Measurements from ENCODE around the gene EVL. TPM values are rescaled to one million over a fixed set of nuclear protein-coding genes. Genes with fewer than 3 reads are reported as not detected.
A peak's percentile ranks its signal among the peaks of the same experiment; 100 is the strongest.
"Not testable (repeated sequence)": the region's sequence is repeated elsewhere in the genome, so short reads cannot be mapped to it uniquely, and the experiment has no call there.

Gene EVL
- total RNA-seq, 2 experiments from 2014 or later = 225 to 236 TPM

DNA sequence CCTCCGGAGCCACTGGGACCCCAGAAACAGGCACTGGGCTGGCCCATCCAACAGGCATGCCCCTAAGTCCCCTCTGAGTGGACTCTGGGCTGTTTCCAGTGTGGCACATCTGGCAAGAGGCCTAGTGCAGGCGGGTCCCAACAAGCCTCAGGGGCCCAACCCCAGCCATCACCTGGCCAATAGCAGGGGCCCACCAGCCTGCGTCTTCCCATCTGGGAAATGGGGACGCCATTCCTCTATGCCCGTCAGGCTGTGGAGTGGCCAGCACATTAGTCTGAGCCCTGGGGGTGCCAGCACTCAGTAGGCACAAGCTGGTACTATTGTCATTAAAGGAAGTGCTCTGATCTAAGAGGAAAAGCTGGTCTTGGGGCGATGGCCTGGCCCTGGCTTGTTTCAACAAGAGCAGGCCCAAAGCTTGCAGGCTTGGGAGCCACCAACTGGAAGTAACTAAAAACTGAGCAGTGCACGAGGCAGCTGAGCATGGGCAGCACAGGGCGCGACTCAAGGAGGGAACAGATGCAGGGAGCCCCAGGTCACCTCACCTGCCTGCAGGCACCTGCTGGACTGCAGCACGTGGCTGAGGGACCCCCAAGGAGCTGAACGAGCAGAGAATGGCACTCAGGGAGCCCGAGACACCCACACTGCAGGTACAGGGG is 85.8 kb downstream of the EVL start:
- peaks cover 1% of the 10 kb centered on the region for H3K36me3 Mint-ChIP-seq
- no peak for DNase-seq
- H3K27ac Mint-ChIP-seq = no peak overlapping the region
- H3K4me3 Mint-ChIP-seq = no peak overlapping the region
- H3K4me1 Mint-ChIP-seq = peaks cover 9% of the 10 kb centered on the region
- no peaks in the 10 kb centered on the region for H3K27me3 Mint-ChIP-seq
- peaks cover 5% of the 10 kb centered on the region for H3K9me3 Mint-ChIP-seq

DNA sequence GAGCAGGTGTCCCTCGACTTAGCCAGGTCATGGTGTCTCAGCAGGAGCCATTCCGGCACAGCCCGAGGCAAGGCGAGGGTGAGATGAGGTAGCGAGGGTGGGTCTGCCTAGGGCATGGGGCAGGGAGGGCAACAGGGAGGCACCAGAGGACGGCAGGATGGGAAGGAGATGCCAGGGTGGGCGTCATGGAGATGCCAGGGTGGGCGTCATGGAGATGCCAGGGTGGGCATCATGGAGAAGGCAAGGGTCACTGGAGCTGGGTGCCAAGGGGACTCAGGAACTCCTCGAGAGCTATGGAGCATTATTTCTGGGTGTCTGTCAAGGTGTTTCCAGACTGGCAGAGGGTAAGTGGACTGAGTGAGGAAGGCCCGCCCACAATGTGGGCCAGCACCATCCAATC is 86.9 kb downstream of the EVL start:
- H3K9me3 Mint-ChIP-seq = peaks cover 5% of the 10 kb centered on the region
- no peak overlapping the region for H3K4me3 Mint-ChIP-seq
- peaks cover 1% of the 10 kb centered on the region for H3K27me3 Mint-ChIP-seq
- DNase-seq = no peak
- H3K4me1 Mint-ChIP-seq = peaks cover 6% of the 10 kb centered on the region
- no peak overlapping the region for H3K27ac Mint-ChIP-seq
- H3K36me3 Mint-ChIP-seq = peaks cover 1% of the 10 kb centered on the region

DNA sequence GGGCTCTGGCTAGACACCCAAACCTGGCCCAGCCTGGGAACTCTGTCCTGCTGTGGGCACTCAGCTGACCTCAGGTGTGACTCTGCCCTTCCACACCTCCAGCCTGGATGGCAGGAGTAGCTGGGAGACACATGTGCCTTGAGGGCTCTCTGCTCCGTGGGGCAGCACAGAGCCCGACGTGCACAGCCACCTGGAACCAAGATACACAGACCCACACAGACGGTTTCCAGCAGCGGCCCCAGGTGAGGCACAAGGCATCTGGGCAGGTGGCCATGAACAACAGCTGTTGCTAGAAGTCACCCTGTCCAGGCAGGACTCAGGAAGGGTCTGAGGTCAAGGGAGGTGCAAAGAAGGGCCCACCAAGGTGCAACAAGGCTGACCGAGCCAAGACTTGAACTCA is 88.3 kb downstream of the EVL start:
- H3K36me3 Mint-ChIP-seq = peaks cover 1% of the 10 kb centered on the region
- H3K9me3 Mint-ChIP-seq = peaks cover 5% of the 10 kb centered on the region
- no peaks in the 10 kb centered on the region for H3K4me1 Mint-ChIP-seq
- H3K27me3 Mint-ChIP-seq = peaks cover 14% of the 10 kb centered on the region
- H3K4me3 Mint-ChIP-seq = no peak overlapping the region
- DNase-seq = no peak
- no peak overlapping the region for H3K27ac Mint-ChIP-seq

DNA sequence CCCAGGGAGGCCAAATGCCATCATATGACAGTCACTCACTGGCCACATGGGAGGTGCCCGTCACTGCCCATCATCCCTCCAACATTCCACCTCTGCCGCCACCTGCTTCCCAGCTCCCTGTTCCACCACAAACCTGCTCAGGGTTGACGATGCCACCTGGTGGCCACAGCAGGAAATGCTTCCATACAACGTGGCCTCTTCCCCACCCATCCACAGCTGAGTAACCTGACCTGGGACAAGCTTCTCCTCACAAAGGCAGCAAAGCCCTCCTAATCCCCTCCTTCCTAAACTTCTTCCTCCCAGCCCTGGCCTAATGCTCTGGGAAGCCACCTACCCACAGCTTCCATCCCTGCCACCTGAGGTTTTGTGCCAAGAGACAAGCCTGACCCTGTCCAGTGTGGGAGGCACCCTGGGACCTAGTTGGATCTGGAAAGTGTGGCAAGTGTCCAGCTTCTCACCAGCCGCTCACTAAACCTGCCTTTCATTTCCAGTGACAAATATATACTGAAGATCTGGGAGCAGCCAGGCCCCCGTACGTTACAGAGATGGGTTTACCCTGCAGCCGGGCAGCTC is 89.9 kb downstream of the EVL start:
- DNase-seq = peak; percentile 43
- Mint-ChIP-seq H3K4me3 (no peak overlapping the region), H3K9me3 (peaks cover 5% of the 10 kb centered on the region), H3K4me1 (peaks cover 3% of the 10 kb centered on the region), H3K36me3 (peaks cover 1% of the 10 kb centered on the region), H3K27ac (no peak overlapping the region), H3K27me3 (peaks cover 21% of the 10 kb centered on the region)

DNA sequence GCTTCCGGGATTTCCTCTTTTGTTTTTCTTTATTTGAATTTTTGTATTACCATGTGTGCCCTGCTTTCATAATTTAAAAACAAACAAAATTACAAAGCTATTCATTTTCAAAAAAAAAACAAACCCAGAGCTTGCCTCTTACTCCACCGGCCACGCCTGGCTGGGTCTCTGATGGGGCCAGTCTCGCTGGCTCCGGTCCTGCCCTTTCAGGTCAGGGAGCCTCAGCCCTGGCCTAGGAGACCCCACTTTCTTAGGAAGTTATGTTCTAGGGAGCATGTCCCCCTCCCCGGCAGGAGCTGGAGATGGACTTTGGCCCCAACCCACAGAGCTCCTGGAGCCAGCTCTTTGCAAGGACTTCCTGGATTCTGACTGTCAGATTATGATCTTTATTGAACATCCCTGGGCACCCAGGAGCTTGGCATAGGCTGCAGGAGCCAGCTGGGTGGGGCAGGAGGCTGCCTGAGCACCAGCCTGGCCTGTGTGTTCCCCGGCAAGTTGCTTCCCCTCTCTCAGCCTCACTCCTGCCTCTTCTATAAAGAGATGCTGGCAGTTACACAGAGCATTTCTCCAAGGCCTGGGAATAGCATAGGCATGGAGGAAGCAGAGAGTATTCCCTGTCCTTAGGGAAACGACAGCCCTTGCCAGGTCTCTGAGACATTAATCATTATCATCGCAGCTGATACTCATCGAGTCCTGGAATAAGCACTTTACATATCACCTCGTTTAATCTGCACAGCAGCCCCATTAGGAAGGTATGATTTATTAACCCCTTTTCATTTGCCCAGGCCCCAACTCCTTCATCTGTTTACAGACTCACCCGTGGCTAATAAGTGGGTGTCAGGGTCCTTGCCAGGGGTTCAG is 90.8 kb downstream of the EVL start:
- peaks cover 23% of the 10 kb centered on the region for H3K27me3 Mint-ChIP-seq
- peaks cover 5% of the 10 kb centered on the region for H3K9me3 Mint-ChIP-seq
- no peak overlapping the region for H3K4me3 Mint-ChIP-seq
- no peak overlapping the region for H3K27ac Mint-ChIP-seq
- DNase-seq = no peak
- H3K4me1 Mint-ChIP-seq = peaks cover 3% of the 10 kb centered on the region
- peaks cover 1% of the 10 kb centered on the region for H3K36me3 Mint-ChIP-seq

DNA sequence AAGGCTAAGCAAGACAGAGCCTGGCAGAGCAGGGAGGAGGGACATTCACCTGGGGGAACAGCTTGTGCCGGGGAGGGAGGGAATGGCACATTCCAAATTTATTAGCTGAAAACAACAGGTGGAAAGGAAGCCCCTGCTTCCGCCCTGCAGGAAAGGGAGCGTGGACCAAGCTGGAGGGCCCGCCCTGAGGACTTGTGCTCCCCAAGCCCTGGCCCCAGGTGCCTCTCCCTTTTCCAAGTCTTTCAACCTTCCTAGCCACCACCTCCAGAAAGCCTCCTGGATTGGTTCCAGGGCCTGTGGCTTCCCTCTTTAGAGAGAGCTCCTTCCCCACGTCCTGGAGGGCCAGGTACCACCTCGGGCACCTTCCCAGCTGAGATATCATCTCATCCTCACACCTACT is 91.6 kb downstream of the EVL start:
- H3K4me1 Mint-ChIP-seq = peaks cover 3% of the 10 kb centered on the region
- no peak overlapping the region for H3K27ac Mint-ChIP-seq
- H3K27me3 Mint-ChIP-seq = peaks cover 25% of the 10 kb centered on the region
- no peak for DNase-seq
- no peak overlapping the region for H3K4me3 Mint-ChIP-seq
- H3K9me3 Mint-ChIP-seq = peaks cover 5% of the 10 kb centered on the region
- peaks cover 1% of the 10 kb centered on the region for H3K36me3 Mint-ChIP-seq

DNA sequence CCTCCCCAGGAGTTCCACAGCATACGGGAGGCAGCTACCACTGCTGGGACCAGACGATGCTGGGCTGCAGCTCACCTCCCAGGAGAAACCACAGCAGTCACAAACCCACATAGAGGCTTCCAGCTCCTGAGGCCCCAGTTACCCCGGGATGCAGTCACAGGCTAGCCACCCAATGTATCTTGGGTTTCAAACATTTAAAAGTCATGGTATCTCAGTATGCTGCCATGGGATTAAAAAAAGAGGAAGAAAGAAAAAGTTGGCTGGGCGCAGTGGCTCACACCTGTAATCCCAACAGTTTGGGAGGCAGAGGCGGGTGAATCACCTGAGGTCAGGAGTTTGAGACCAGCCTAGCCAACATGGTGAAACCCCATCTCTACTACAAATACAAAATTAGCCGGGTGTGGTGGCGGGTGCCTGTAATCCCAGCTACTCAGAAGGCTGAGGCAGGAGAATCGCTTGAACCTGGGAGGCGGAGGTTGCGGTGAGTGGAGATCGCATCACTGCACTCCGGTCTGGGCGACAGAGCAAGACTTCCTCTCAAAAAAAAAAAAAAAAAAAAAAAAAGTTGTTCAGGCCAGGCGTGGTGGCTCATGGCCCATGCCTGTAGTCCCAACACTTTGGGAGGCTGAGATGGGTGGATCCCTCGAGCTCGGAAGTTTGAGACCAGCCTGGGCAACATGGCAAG is 92.5 kb downstream of the EVL start:
- not testable (repeated sequence) for H3K27ac Mint-ChIP-seq, DNase-seq, H3K9me3 Mint-ChIP-seq, H3K4me1 Mint-ChIP-seq, H3K4me3 Mint-ChIP-seq, H3K36me3 Mint-ChIP-seq
- H3K27me3 Mint-ChIP-seq = peaks cover 26% of the 10 kb centered on the region

DNA sequence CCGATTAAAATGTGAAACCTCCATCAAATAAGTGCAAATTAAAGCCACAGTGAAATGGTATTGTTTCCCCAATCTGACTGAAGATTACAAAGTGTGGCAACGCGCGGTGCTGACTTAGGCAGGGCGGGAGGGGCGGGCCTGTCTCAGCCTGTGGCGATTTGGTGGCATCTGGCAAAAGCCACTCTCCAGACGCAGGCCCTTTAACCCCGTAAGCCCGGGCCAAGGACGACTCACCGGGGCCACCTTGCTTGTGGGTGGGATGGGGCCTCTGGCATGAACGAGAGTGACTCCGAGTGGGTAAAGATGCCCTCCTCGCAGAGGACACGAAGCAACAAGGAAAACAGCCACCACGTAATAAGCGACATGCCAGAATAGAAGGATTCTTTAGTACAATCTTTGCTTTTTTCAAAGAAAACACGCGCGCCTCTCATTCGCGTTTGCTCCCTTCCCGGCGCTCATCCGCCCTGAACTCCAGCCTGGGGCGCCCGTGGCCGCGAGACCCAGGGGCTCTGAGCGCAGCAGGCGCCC is 93.4 kb downstream of the EVL start:
- peaks cover 1% of the 10 kb centered on the region for H3K36me3 Mint-ChIP-seq
- peaks cover 26% of the 10 kb centered on the region for H3K27me3 Mint-ChIP-seq
- no peak for DNase-seq
- H3K4me1 Mint-ChIP-seq = peaks cover 3% of the 10 kb centered on the region
- peaks cover 5% of the 10 kb centered on the region for H3K9me3 Mint-ChIP-seq
- H3K4me3 Mint-ChIP-seq = peak overlapping the region; percentile 51
- H3K27ac Mint-ChIP-seq = no peak overlapping the region

DNA sequence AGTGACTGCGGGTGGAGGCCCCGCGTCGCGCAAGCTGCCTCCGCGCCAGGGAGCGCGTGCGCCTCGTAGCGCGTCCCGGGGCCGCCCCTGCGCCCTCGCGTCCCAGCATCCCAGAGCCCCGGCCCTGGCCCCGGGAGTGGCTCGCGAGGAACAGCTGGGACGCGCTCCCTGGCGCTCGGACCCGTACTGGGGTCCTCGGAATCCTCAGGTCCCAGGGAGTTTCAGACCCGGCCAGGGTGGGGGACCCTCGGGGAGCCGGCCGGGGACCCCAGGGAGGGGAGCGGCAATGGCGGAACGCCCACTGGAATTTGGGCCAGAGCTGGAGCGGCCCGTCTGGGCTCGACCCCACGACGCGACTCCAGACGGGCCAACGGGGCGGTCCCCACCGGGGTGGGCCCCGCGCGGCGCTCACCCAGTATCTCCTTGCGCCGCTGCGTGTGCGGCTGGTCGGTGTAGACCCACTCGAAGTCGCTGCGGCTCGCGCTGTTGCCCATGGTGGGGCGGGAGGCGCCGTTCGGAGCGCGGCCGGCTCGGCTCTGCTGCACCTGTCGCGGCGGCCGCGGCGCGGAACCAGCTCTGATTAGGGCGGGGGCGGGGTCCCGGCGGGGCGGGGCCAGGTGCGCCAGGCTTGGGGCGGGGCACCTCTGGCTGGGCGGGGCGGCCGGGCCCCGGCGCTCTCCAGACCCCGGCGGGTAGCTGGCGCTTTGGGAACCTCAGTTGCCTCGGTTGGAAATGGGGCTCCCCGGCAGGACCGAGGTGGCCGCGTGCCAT is 94.1 kb downstream of the EVL start, which contains the start of gene DEGS2:
TSS of gene DEGS2 (minus strand) at position 552 of the 771 bp plus-strand sequence. CDS start at position 494, 58 bp downstream.
- Mint-ChIP-seq H3K36me3 (peaks cover 1% of the 10 kb centered on the region), H3K27ac (no peak within 1 kb of the TSS), H3K4me3 (peak within 1 kb of the TSS; percentile 51), H3K4me1 (peaks cover 3% of the 10 kb centered on the region), H3K9me3 (peaks cover 5% of the 10 kb centered on the region), H3K27me3 (peaks cover 26% of the 10 kb centered on the region)
- peak; percentile 61 for DNase-seq

DNA sequence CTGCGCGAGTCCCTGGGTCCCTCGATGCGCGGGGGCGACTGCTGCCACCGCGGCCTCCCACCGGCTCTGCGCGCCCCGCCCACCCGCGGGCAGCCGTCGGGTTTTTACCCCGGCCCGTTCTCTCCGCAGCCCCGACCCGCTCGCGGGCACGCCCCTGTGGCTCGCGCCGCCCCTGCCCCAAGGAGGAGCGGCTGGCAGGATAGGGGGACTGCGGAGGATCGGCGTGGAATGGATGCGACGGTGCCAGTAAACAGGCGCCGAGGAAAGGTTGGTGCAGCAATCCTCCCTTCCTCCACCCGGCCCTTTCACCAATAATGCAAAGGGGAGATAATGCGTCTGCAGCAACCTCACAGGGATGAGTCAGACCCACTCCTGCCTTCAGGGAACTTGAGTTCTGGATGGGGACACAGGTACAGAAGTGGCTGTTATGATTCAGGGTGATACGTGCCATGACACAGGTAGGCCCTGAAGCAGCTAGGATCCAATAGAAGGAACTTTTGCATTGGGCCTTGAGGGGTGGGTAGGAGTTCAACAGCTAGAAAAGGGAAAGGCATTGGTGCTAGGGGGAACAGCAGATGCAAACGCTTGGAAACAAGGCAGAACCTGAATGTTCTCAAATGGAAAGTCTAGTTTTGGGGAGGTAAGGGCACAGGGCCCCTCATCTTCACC is 94.8 kb downstream of the EVL start:
- Mint-ChIP-seq H3K9me3 (peaks cover 2% of the 10 kb centered on the region), H3K4me1 (peaks cover 3% of the 10 kb centered on the region), H3K4me3 (peak overlapping the region; percentile 32), H3K27ac (no peak overlapping the region), H3K36me3 (peaks cover under 1% of the 10 kb centered on the region), H3K27me3 (peaks cover 26% of the 10 kb centered on the region)
- DNase-seq = no peak

DNA sequence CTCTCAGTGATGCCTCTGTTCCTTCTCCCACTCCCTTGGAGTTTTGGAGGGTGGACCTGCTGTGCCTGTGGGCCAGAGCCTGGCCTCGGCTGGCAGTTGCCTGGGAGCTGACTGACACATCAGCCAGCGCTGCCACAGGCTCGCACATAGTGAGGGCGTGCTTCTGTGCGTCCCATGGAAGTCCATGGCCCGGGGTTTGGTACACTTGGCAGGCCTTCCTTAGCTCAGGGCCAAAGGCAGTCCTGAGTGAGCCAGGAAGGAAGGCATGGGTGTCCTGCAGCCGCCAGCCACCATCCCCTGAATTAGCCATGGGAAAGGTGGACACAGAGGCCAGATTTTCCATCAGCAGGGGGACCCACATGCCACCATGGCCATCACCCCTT is 95.3 kb downstream of the EVL start:
- H3K27ac Mint-ChIP-seq = no peak overlapping the region
- H3K9me3 Mint-ChIP-seq = no peaks in the 10 kb centered on the region
- H3K4me1 Mint-ChIP-seq = peaks cover 3% of the 10 kb centered on the region
- H3K27me3 Mint-ChIP-seq = peaks cover 26% of the 10 kb centered on the region
- no peak for DNase-seq
- H3K36me3 Mint-ChIP-seq = no peaks in the 10 kb centered on the region
- no peak overlapping the region for H3K4me3 Mint-ChIP-seq

DNA sequence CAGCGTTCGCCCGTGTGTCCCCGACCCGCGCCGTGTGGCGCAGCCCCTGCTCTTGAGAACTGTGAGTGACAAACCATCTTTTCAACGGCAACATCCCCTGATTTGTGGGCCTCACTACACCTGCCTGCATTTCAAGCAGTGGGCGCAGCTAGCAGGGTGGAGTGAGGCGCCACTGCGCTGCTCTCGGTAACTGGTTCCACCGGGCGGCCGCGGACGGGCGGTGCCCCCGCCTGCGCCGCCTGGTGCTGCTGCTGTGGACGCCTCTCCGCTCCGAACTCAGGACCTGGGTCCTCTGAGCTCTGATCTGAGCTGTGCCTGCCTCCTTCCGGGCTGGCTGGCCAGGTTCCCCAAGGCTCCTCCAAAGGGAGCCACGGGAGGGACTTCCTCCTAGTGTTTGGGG is 100.2 kb downstream of the EVL start:
- Mint-ChIP-seq H3K27ac (no peak overlapping the region), H3K27me3 (peaks cover 11% of the 10 kb centered on the region), H3K36me3 (no peaks in the 10 kb centered on the region), H3K9me3 (no peaks in the 10 kb centered on the region), H3K4me3 (peak overlapping the region; percentile 3), H3K4me1 (peaks cover 7% of the 10 kb centered on the region)
- no peak for DNase-seq

DNA sequence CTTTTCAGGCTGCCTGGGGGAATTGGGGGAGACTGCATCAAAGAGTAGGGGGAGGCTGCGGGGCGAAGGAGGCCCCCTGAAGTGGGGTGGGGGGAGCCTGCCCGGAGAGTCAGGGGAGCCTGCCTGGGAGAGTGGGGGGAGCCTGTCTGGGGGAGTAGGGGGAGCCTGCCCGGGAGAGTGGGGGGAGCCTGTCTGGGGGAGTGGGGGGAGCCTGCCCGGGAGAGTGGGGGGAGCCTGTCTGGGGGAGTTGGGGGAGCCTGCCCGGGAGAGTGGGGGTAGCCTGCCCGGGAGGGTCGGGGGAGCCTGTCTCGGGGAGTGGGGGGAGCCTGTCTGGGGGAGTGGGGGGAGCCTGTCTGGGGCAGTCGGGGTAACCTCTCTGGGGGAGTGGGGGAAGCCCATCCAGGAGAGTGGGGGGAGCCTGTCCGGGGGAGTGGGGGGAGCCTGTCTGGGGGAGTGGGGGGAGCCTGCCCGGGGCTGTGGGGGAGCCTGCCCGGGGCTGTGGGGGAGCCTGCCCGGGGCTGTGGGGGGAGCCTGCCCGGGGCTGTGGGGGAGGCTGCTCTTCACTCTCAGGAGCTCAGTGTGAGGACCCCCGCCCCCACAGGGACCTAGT is 100.7 kb downstream of the EVL start:
- H3K4me1 Mint-ChIP-seq = peaks cover 7% of the 10 kb centered on the region
- H3K27me3 Mint-ChIP-seq = peaks cover 11% of the 10 kb centered on the region

More for the DNA sequence above, 100.7 kb downstream of the EVL start:
- Mint-ChIP-seq H3K27ac (no peak overlapping the region), H3K4me3 (peak overlapping the region; percentile 83), H3K9me3 (no peaks in the 10 kb centered on the region), H3K36me3 (no peaks in the 10 kb centered on the region)
- no peak for DNase-seq
